NCI-H345 (cell line): Measurements from ENCODE around the gene PDIA3.
"Not testable (repeated sequence)": the region's sequence is repeated elsewhere in the genome, so short reads cannot be mapped to it uniquely, and the experiment has no call there.

Source experiments
- DNase-seq: peaks from one replicate; lab custom pipeline; 2025; lab: John Stamatoyannopoulos, UW

PDIA3 gene

DNA sequence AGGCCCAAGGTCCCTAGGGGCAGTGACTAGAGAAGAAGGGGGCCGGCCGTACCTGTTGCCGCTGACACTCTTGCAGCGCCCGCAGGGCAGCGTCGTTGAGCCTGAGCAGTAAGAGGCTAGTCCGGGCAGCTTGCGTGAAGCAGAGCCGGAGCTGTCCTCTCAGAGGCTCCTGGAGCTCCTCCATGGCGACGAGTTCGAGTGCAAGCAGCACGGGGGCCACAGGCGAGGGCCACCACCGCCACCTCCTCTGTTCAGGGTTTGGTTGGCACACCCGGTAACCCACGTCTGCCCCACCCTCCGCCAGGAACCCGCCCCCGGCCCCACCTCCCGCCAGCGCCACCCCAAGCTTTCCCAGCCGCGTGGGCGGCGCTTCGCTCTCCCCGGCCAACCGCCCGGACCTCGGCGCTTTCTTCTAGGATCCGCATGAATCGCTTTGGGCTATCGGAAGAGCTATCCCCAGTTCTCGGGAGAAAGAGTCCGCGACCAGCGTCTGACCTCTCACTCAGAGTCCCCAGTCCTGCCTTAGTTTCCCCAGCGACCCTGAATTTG is 30.6 kb downstream of the PDIA3 start, which contains the start of gene ELL3:
Gene ELL3 (minus strand): TSS at position 249 of the 549 bp plus-strand sequence. CDS start 65 bp downstream, at position 184.
- peak; percentile 87 for DNase-seq

DNA sequence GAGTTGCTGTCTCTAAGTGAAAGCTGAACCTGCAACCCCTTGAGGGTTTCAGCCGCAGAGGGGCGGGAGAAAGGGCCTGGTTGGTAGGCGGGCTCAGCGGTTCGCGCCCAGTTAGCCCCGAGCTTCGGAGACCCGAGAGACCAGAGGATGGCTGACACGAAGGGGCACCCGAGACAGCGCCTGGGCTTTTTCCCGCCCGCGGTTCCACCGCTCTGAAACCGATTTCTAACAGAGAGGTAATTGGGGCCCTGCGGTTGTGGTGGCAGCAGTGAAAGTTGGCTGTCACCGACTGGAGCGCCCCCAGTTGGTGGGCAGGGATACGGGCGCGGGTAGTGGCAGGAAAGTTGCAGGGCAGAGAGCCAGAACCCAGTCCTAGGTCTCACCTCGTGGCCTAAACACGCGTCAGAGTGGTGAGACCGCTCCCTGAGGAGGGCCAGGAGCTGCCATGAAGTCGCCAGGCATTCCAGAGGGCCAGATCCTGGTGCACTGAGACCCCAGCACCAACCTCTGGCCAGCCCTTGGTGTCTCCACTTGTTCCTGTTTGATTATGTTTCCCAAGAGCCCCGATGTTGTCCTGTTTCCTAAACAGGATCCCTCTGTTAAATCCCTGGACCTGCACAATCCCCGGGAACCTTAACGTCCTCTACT is 31.2 kb downstream of the PDIA3 start:
- peak; percentile 86 for DNase-seq

DNA sequence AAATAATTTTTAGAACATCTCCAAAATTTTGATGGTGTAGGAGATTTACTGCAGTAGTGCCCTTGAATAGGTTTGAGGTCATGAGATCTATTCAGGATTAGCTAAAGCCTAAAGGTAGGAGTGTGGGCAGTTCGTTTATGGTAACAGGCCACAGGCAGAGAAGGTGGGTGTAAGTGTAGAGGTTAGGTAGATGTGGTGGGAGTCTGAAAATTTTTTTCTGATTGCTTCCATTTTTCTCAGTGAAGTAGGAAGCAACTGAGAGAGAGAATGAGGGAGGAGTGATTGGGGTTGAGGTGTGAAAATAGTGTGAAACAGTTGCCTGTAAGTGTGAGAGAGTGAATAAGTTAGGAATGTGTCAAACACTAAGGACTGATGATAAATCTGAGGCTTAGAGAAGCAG is 32.8 kb downstream of the PDIA3 start:
- no peak for DNase-seq

DNA sequence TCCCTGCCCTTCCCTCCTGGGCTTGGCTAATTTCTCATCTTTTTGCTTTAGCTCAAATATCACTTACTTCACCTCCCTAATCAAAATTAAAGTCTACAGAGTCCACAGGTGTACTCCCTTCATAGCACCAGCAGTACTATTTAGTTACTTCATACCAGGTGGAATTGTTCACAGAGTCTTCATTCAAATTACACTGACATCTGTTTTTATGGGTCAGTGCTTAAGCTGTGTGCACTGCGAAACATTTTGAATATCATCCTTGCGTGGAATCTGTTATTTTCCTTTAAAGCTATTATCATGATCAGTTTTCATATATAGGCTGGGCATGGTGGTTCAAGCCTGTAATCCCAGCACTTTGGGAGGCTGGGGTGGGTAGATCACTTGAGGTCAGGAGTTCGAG is 43.2 kb downstream of the PDIA3 start:
- DNase-seq = no peak

DNA sequence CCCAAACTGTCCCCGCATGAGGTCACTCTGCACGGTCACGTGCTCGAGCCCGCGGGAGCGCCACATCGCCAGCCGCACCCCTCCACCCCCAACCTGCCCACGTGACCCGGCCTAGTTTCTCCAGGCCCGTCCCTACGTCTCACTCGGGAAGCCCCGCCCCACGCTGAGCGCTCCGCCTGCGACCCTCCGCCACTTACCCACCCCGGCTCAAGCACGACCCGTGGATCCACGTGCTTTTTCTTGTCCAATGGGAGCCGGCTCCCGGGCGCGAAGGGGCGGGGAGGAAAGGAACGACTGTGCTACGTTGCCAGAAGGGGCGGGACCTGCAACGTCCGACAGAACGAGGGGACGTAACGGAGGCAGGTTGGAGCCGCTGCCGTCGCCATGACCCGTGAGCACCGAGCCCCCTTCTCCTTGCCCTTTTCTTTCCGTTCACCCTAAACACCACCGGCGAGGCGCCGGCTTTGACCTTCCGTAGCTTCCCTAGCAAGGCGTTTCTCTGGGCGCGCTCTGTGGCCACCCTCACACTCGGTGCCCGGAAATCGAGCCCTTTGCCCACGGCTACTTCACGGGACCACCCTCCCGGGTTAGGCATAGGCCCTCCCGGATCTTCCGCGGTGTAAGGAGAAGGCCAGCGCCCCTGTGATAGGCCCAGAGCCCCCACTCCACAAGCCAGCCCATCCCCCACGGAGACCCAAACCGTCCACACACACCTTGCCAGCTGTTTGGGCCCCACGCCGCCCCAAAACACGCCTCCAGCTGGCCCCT is 45.9 kb downstream of the PDIA3 start, which contains the start of gene SERF2:
Gene SERF2 (plus strand): TSS at position 328 of the 768 bp plus-strand sequence. CDS start 57 bp downstream, at position 385.
- DNase-seq = peak; percentile 99

DNA sequence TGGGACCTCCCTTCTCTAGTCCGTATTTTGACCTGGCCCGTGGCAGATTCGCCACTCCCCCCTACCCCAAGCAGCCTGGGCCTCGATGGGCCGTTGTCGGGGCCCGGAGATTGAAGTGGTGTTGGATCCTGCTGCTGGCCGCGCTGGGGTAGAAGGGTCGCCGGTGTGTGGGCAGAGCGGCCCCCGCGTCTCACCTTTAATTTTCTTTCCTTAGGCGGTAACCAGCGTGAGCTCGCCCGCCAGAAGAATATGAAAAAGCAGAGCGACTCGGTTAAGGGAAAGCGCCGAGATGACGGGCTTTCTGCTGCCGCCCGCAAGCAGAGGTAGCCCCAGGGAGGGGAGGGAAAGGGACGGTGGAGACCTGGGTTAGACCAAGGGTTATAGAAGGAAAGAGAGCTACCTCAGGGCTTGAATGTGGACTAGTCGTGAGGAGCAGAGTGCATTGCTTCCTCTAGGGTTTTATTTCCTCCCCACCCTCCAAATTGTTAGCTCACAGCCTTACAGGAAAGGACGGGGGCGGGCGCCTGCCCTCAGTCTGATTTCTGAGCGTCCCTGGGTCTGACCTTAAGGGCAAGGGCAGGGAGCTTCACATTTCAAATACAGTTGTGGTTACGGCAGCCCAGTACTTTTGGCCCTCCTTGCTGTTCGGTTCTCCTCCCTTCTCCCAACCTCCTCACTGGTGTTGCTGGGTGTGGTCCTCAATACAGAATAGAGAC is 46.7 kb downstream of the PDIA3 start:
- DNase-seq = peak; percentile 17

DNA sequence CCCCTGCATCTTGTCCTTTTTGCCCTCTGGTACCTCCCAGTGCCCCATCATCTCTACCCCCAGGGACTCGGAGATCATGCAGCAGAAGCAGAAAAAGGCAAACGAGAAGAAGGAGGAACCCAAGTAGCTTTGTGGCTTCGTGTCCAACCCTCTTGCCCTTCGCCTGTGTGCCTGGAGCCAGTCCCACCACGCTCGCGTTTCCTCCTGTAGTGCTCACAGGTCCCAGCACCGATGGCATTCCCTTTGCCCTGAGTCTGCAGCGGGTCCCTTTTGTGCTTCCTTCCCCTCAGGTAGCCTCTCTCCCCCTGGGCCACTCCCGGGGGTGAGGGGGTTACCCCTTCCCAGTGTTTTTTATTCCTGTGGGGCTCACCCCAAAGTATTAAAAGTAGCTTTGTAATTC is 47.4 kb downstream of the PDIA3 start:
- no peak for DNase-seq

DNA sequence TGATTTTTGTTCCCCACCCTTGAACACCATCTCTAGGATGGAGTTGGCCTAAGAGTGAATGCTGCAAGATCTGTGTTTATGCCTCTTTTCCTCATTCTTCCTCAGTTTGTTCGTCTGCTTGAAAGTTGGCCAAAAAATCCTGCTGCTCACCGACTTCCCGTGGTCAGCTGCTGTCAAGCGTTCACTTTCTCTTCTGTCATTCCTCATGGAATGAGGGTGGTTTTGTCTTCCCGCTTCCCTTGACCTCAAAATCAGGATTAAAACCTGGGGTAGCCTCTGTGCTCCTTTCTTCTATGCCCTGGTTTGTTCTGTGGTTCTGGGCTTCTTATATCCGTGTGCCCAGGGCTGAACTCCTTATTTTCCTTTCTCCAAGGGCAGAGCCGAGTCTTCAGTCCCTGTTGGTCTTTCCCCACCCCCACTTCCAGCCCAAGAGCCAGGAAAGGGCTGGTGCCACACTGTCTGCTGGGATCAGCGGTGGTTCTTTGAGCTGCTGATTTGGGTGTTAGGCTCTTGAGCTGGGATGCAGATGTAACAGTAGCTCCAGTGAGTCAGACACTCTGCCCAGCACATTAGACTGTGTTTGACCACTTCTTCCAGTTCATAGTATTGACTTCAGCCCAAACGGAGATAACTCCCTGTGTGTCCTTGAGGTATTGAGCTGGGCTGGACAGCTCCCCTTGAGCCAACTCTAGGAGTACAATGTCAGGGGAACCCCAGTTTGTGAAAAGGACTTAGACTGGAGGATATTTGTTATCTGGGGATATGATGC is 48.2 kb downstream of the PDIA3 start:
- DNase-seq = no peak

DNA sequence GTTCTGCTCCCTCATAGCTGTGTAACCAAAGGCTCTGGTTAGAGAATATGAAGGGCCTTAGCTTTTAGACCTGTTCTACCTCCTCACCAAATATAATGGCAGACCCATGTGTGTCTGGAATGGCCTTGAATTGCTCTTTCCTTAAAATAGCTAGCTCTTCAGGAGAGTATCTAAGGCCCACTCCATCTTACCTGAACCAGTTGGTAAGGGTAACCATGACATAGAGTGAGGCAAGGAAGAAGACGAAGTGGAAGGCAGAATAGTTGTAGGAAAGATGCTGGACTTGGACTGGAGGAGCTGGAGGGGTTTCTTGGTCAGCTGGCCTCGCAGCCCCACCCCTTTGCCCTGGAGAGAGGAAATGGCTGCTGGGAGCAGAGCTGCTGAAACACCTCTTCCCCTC is 49.0 kb downstream of the PDIA3 start:
- DNase-seq = no peak

DNA sequence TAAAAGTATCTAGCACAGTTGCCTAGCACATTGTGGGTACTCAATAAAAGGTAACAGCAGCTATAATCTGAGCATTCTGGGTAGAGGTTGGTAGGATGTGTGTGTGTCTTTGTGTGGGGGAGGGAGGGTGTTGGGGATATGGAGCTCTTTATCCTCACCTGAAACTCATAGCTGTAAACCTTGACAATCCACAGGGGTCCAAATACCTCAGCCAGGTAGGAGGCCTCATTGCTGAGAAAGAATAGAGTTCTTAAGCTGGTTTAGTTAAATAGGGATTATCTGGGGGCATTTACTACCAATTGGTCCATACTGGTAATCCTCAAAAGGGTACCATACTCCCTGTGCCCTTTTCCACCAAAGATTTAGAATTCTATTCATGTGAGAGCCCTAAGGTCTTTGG is 49.8 kb downstream of the PDIA3 start:
- no peak for DNase-seq

DNA sequence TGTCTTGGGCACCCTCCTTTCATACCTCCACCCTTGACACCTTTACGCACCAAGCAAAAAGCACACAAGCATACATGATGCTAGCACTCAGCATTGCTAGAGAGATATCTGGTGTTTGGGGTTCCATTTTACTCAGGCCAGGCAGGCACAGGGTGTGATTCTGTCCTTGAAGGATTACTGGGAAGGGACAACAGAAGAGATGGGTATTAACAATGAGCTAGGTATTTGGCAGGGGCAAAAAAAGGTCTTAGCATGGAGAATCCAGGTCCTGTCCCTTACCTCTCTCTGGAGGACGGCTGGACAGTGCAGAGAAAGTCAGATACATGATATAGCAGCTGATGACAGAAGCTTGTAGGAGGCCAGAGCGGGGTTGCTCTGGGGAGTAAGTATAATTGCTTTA is 50.3 kb downstream of the PDIA3 start:
- DNase-seq = no peak

DNA sequence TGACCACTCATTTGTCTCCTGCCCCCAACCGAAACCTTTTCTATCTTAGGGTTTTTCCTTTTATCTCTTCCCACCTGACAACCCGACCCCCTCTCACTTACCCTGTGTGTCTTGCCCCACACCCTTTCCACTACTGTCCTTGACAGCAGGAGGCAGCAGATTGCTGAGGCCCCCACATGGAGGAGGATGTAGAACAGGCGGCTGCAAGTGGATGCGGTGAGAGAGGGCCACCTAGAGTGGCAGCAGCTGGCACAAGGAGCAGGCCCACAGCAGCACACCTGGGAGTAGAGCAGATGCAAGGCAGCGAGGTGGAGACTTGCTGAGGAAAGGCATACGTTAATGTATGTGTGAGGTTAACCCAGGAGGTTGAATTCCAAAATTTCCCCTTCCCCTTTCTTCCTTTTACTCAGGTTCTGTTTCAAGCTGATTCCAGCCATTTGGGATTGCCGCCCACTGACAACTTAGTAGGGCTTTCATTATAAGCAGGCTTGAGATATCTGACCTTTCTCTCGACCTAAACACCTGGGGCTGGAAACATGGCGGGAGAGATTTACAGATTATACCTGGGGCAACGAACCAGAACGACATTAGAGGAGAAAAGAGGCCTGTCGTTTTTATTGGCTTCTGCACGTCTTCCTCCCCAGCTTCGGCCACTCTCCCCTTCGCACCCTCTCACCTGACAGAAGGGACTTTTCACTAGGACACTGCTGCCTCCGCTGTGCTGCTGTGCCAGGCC is 53.1 kb downstream of the PDIA3 start:
- peak; percentile 74 for DNase-seq

DNA sequence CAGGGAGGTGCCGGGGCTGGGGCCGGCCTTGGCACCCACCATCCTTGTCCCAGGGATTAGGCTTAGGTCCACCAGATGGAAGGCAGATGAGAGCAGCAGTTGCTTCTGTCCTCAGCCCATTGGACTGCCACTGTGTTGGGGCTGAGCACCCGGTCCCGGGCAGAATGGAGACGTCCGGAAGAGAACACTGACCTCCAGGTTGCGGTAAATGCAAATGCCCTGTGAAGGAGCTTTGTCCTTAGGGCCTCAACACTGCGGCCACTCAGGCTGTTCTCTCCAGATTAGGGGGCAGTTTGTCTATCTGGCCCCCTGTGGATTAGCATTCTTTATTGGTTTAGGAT is 53.7 kb downstream of the PDIA3 start, which contains the start of gene SERINC4:
Gene SERINC4 (minus strand): TSS at position 276 of the 341 bp plus-strand sequence. CDS start 234 bp downstream, at position 42.
- no peak for DNase-seq

DNA sequence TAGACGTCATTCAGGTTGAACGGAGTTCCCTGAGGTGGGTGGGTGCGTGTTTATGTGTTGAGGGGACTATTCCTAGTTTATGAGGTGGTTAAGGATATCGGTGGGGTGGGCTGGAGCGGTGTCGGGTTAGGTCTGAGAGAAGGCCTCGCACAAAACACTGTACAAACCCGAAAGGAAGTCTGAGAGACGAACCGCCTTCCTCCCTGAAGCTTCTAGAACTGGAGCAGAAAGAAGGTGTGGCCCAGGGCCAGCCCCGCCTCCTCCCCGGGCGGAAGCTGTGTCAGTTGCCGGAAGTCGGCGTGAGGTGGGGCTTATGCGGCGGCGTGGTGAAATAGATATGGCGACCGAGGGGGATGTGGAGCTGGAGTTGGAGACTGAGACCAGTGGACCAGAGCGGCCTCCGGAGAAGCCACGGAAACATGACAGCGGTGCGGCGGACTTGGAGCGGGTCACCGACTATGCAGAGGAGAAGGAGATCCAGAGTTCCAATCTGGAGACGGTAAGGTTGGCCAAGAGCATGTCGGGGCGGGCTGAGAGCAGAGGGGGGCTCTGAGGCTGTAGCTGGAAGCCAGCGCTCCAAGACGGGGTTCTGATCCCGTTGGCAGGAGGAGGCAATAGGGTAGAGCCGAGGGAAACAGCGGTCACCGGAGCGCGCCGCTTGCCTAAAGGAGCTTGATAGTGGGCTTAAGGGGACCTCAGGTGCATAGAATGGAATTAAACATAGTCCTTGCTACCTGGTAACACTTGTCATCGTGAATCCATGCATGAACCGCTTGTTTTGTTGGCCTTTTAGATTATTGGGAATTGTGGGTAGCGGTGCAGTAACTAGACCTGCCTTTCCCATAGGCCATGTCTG is 54.3 kb downstream of the PDIA3 start, which contains the start of gene HYPK:
Gene HYPK (plus strand): TSS at position 314 of the 856 bp plus-strand sequence. CDS start 24 bp downstream, at position 338.
- peak; percentile 78 for DNase-seq

DNA sequence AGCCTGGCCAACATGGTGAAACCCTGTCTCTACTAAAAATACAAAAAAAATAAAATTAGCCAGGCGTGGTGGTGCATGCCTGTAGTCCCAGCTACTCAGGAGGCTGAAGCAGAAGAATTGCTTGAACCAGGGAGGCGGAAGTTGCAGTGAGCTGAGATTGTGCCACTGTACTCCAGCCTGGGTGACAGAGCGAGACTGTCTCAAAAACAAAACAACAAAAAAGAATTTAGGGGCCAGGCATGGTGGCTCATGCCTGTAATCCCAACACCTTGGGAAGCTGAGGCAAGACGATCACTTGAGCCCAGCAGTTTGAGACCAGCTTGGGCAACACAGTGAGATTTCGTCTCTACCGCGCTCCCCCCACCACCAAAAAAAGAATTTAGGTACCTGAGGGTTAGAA is 56.4 kb downstream of the PDIA3 start:
- not testable (repeated sequence) for DNase-seq

DNA sequence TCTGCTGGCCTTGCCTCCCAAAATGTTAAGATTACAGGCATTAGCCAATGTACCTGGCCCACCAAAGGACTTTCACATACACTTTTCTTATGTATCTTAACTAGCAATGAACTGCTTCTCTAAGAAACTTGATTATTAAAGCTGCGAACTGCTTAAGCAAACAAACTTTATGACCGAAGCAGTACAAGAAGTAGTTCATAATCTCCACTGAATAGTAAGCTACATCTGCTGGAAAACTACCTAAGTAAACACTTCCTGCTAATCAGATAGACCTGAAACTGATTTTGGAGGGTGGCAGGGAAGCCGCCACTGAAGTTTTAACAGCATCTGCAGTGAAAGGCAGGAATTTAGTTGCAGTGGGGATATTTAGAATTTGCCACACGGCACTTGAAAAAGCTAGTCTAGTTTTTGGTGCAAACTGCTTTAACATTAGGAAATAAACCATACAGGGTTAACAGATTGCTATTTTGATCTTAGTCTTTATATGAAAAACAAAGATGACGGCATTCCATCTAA is 62.3 kb downstream of the PDIA3 start:
- no peak for DNase-seq

DNA sequence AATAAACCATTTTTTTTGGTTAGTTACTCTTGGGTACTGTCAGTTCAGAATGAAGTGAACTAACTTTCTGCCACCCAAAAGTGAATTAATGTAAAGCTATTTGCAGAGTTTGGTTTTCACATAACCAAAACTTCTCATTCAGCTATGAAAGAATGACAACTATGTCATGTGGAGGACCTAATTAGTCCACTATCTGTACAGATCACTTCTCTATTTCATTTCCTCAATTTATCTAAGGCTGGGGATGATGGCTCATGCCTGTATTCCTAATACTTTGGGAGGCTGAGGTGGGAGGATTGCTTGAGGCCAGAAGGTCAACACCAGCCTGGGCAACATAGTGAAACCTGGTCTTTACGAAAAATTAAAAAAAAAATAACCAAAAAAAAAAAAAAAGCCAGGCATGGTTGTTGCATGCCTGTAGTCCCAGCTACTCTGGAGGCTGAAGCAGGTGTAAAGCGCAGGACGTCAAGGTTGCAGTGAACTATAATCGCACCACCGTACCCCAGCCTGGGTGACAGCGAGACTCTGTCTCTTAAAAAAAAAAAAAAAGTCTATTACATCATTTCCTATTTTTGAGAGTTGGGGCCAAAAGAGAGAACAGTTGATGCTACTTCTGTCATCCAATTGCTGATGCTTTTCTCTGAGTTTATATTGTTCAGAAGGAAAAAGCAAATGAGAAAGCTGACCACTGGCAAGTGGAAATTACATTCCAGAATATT is 62.9 kb downstream of the PDIA3 start:
- no peak for DNase-seq

DNA sequence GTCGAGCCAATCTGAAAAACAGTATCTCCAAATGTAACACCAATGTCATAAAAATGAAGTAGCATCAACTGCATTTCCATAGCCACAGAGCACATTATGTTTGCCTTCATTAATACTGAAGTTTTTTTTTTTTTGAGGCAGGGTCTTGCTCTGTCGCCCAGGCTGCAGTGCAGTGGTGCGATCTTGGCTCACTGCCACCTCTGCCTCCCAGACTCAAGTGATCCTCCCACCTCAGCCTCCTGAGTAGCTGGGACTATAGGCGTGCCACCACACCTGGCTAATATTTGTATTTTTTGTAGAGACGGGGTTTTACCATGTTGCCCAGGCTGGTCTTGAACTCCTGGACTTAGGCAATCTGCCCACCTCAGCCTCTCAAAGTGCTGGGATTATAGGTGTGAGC is 68.8 kb downstream of the PDIA3 start:
- not testable (repeated sequence) for DNase-seq

DNA sequence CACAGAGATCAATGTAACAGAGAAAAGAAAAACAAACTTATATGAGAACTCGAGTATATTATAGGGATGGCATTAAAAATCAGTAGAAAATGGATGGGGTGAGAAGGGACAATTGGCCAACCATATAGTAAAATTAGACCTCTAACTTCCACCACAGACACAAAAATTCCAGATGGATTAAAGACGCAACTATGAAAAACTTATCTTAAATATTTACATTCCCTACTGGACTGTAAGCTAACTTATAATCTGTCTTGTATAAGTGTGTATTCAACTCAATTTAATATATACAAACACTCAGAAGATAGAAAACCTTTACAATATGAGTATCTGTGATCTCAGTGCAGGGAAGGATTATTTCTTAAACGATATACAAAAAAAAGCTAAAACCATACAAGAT is 75.3 kb downstream of the PDIA3 start:
- DNase-seq = no peak
